ENCODE results near the gene LRRC36. TPM values are rescaled to one million over a fixed set of nuclear protein-coding genes. Genes with fewer than 3 reads are reported as not detected.

LRRC36 gene
- total and polyA plus RNA-seq, 9 of the 15 experiments (the other 6 are each of a cell fraction or from before 2014, with no cell fraction given) = 0.09 to 0.40 (median 0.17) TPM; not detected in 1

DNA sequence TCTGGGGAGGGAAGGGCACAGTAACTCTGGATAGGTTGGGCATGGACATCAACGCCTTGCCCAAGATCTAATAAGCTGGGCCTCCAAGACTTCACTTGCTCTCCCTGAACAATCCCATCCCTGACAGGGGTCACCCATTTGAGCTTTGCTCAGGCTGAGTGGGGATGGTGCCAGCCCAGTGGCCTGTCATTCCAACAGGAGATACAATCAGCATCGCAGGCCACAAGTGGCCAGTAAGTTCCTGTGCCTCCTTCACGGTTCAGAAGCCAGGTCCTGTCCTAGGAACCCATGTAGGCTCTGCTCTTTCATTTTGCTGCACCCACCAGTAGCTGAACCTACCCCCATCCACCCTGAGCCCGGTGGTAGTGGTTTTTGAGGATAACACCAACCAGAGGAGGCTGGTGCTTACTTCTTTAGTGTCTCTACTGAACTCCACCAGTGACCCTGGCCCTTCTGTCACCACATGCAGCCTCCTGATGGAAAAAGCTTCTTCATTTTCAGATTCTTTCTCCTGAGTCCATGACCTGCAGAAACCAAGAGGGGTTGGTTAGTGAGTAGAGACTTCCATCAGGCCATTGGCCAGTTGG lies 32.4 kb upstream of the LRRC36 start:
- FAIRE-seq = no peak
- TF ChIP-seq YY1 (IDR thresholded peaks at IDR 0.05; ENCODE audit: borderline replicate concordance in 1 of 3, control insufficient read depth in 1 of 3, extremely low read depth in 1 of 3, insufficient read depth in 3 of 3, insufficient read length in 1 of 3, insufficient replicate concordance in 2 of 3, low read depth in 1 of 3, low read length in 2 of 3) (no peak), TCF7L2 (IDR thresholded peaks at IDR 0.05; ENCODE audit: low read depth, low read length) (no peak), HDAC1 (IDR thresholded peaks at IDR 0.05) (no peak)
- ChIA-PET CTCF (ENCODE audit: low intra/inter-chr PET ratio) (interaction anchor here (0.5 kb wide), 1 partner anchor 1747 kb away, joined by 3 read pairs; no protein-coding TSS in a partner anchor), POLR2A (interaction anchor here (0.6 to 0.8 kb wide), 4 partner anchors 11 to 46 kb away, joined by 3 to 4 read pairs (median 3); partner anchors contain the start of gene SLC9A5)
- no peaks in the 10 kb centered on the region for H3K79me2 ChIP-seq (ENCODE audit: control insufficient read depth, insufficient read depth, low read length)
- no peak; the same call in 2 of the 3 replicates for ATAC-seq
- no peak overlapping the region for H2AFZ ChIP-seq (ENCODE audit: low read depth, low read length)
- intact Hi-C loops (cut with micrococcal nuclease) (no loop called here), in situ Hi-C loops (cut with MboI) (no loop called here)
- H3K9ac ChIP-seq (ENCODE audit: insufficient read depth in 1 of 2, low read depth in 2 of 2, low read length in 2 of 2) = no peak overlapping the region
- no TSS peak for BruUV-seq (replicated peaks)
- H3K36me3 ChIP-seq (ENCODE audit: control insufficient read depth, insufficient read depth, low read length) = no peaks in the 10 kb centered on the region
- H3K27me3 ChIP-seq (ENCODE audit: control insufficient read depth in 2 of 2, insufficient read depth in 2 of 2, low read length in 2 of 2) = peaks cover 19 to 36% of the 10 kb centered on the region in 2 experiments; a peak in 4 of 5 replicates
- DNase-seq (ENCODE audit: extremely low read depth in 1 of 4, low spot score in 3 of 4) = no peak
- no peak overlapping the region for H3K27ac ChIP-seq (ENCODE audit: extremely low read depth, low read depth, low read length)
- peaks cover 0 to 4% of the 10 kb centered on the region in 2 experiments; a peak in 1 of 5 replicates for H3K4me1 ChIP-seq (replicated peaks in 1 of 2; ENCODE audit: control insufficient read depth in 2 of 2, insufficient read depth in 2 of 2, low read length in 2 of 2)
- H3K9me1 ChIP-seq (ENCODE audit: control insufficient read depth, insufficient read depth, low read length) = peaks cover 4% of the 10 kb centered on the region
- H4K20me1 ChIP-seq (replicated peaks; ENCODE audit: control insufficient read depth, insufficient read depth, low read length) = no peaks in the 10 kb centered on the region
- no peaks in the 10 kb centered on the region for H3K9me3 ChIP-seq (replicated peaks; ENCODE audit: control insufficient read depth, insufficient read depth, low read depth, low read length)
- 5% methylated on average over 4 of the region's 4 CpGs for WGBS (ENCODE audit: insufficient coverage, low coverage, missing lambda C conversion rate)
- H3K4me2 ChIP-seq (ENCODE audit: insufficient read depth, low read length) = no peak overlapping the region
- no peak overlapping the region for H3K4me3 ChIP-seq

DNA sequence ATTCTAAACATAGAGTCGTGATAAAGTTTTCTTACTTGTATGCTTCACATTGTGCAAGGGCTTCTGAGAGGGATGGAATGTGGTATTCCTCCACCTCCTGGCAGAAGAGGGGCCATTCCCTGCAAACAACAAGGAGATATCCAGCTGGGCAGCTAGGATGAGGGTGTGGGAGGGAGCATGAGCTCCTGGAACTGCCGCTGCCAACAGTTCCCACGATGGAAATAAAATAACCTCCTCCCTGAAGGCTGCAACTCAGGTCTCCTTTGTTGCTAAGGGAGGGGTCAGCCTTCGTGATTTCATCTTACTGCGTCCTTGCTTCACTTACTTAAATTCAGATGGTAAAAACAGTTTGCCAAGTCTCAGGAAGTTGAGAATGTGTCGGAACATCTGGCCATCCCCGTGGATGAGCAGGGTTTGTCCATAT lies 31.7 kb upstream of the LRRC36 start:
- WGBS (ENCODE audit: insufficient coverage, low coverage, missing lambda C conversion rate) = 12% methylated on average over 7 of the region's 7 CpGs
- Histone ChIP-seq H3K9ac (ENCODE audit: insufficient read depth in 1 of 2, low read depth in 2 of 2, low read length in 2 of 2) (no peak overlapping the region), H3K4me3 (no peak overlapping the region), H3K4me2 (ENCODE audit: insufficient read depth, low read length) (no peak overlapping the region), H3K27me3 (ENCODE audit: control insufficient read depth in 2 of 2, insufficient read depth in 2 of 2, low read length in 2 of 2) (peaks cover 19 to 37% of the 10 kb centered on the region in 2 experiments), H3K27ac (ENCODE audit: extremely low read depth, low read depth, low read length) (no peak overlapping the region), H3K79me2 (ENCODE audit: control insufficient read depth, insufficient read depth, low read length) (no peaks in the 10 kb centered on the region), H4K20me1 (replicated peaks; ENCODE audit: control insufficient read depth, insufficient read depth, low read length) (no peaks in the 10 kb centered on the region), H3K4me1 (replicated peaks in 1 of 2; ENCODE audit: control insufficient read depth in 2 of 2, insufficient read depth in 2 of 2, low read length in 2 of 2) (peaks cover 0 to 4% of the 10 kb centered on the region in 2 experiments; a peak in 1 of 5 replicates), H3K9me3 (replicated peaks; ENCODE audit: control insufficient read depth, insufficient read depth, low read depth, low read length) (no peaks in the 10 kb centered on the region), H2AFZ (ENCODE audit: low read depth, low read length) (no peak overlapping the region), H3K9me1 (ENCODE audit: control insufficient read depth, insufficient read depth, low read length) (peaks cover 4% of the 10 kb centered on the region), H3K36me3 (ENCODE audit: control insufficient read depth, insufficient read depth, low read length) (no peaks in the 10 kb centered on the region)
- no peak for FAIRE-seq
- no TSS peak for BruUV-seq (replicated peaks)
- ChIA-PET CTCF (ENCODE audit: low intra/inter-chr PET ratio) (no interaction called here), POLR2A (interaction anchor here (2.2 kb wide), 1 partner anchor 11 kb away, joined by 10 read pairs; no protein-coding TSS in a partner anchor)
- DNase-seq (ENCODE audit: extremely low read depth in 1 of 4, low spot score in 3 of 4) = no peak
- ATAC-seq = no peak
- in situ Hi-C loops (cut with MboI) (no loop called here), intact Hi-C loops (cut with micrococcal nuclease) (no loop called here)
- TF ChIP-seq ZNF217 (CRISPR knock-in tag; IDR thresholded peaks at IDR 0.05) = no peak
- TF ChIP-seq RFX5 (IDR thresholded peaks at IDR 0.05; ENCODE audit: low read depth, low read length) = no peak
- TF ChIP-seq E2F3 (CRISPR knock-in tag; IDR thresholded peaks at IDR 0.05) = no peak
- TF ChIP-seq, protein P1, sequence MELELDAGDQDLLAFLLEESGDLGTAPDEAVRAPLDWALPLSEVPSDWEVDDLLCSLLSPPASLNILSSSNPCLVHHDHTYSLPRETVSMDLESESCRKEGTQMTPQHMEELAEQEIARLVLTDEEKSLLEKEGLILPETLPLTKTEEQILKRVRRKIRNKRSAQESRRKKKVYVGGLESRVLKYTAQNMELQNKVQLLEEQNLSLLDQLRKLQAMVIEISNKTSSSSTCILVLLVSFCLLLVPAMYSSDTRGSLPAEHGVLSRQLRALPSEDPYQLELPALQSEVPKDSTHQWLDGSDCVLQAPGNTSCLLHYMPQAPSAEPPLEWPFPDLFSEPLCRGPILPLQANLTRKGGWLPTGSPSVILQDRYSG (tag; conservative IDR thresholded peaks at IDR 0.05; ENCODE audit: low read depth) = no peak
- no peak for TF ChIP-seq RAD51 (IDR thresholded peaks at IDR 0.05; ENCODE audit: borderline replicate concordance, low read depth)
- TF ChIP-seq PCBP1 (IDR thresholded peaks at IDR 0.05; ENCODE audit: low read depth, low read length, poor library complexity, severe bottlenecking) = no peak
- TF ChIP-seq SP2 (IDR thresholded peaks at IDR 0.05; ENCODE audit: extremely low read depth, low read depth, low read length, poor library complexity, severe bottlenecking) = no peak
- TF ChIP-seq ZNF766 (CRISPR knock-in tag; conservative IDR thresholded peaks at IDR 0.05) = no peak
- no peak for TF ChIP-seq NFXL1 (CRISPR knock-in tag; IDR thresholded peaks at IDR 0.05)
- no peak for TF ChIP-seq HEY1 (CRISPR knock-in tag; IDR thresholded peaks at IDR 0.05; ENCODE audit: borderline replicate concordance)

All from K562 (cell line).